GM12878 (cell line): ENCODE data around the gene SRC. TPM values are rescaled to one million over a fixed set of nuclear protein-coding genes. Genes with fewer than 3 reads are reported as not detected.

ENCODE experiments used
- ATF2 ChIP-seq: IDR thresholded peaks from 2 replicates; pipeline ENCODE4 v1.6.1; 2012; ENCODE audit warnings: low read length, inconsistent platforms
- ATF3 ChIP-seq: IDR thresholded peaks from 2 replicates; pipeline ENCODE4 v1.6.1; 2011; ENCODE audit warnings: low read depth, mild to moderate bottlenecking, low read length, moderate library complexity, borderline replicate concordance; ENCODE audit errors: extremely low read depth
- BCLAF1 ChIP-seq: fragments of 450-650 bp; IDR thresholded peaks from 2 replicates; pipeline ENCODE4 v1.6.1; 2017; ENCODE audit warnings: antibody characterized with exemption, mild to moderate bottlenecking, moderate library complexity
- CHD2 ChIP-seq: IDR thresholded peaks from 2 replicates; pipeline ENCODE4 v1.6.1; 2011; ENCODE audit warnings: low read depth, low read length, improper control_type of control experiment, borderline replicate concordance
- CTCF ChIP-seq, 3 experiments: IDR thresholded peaks in 2 of 3; conservative IDR thresholded peaks in 1 of 3; 2 replicates each; pipeline ENCODE4 v1.5.1; 2011; ENCODE audit warnings: low read depth in 3 of 3, low read length in 3 of 3, mild to moderate bottlenecking in 3 of 3, control low read depth in 2 of 3, moderate library complexity in 2 of 3, inconsistent platforms in 1 of 3, mixed read lengths in 1 of 3; ENCODE audit not compliant: control insufficient read depth in 2 of 3, insufficient read depth in 1 of 3; ENCODE audit errors: extremely low read depth in 1 of 3
- ETV6 ChIP-seq, 2 experiments: fragments of 450-650 bp in 1 of 2; IDR thresholded peaks in 1 of 2; conservative IDR thresholded peaks in 1 of 2; 2 replicates each; pipeline ENCODE4 v1.6.1; 2014; ENCODE audit warnings: antibody characterized with exemption in 1 of 2, borderline replicate concordance in 1 of 2, low read depth in 1 of 2, mild to moderate bottlenecking in 1 of 2, moderate library complexity in 1 of 2
- FOS ChIP-seq: IDR thresholded peaks from 3 replicates; pipeline ENCODE4 v1.6.1; 2011; ENCODE audit warnings: borderline replicate concordance; ENCODE audit not compliant: insufficient read length; ENCODE audit errors: extremely low read depth
- HCFC1 ChIP-seq: fragments of 150-350 bp; IDR thresholded peaks from 2 replicates; pipeline ENCODE4 v1.6.1; 2014; ENCODE audit warnings: low read length
- IKZF1 ChIP-seq: fragments of 450-650 bp; conservative IDR thresholded peaks from 2 replicates; pipeline ENCODE4 v1.6.1; 2017; ENCODE audit warnings: antibody characterized with exemption, mild to moderate bottlenecking
- IKZF2 ChIP-seq, 2 experiments: fragments of 450-650 bp; IDR thresholded peaks; 2 replicates each; pipeline ENCODE4 v1.6.1; 2017; ENCODE audit warnings: mild to moderate bottlenecking in 2 of 2, moderate library complexity in 2 of 2
- MTA2 ChIP-seq: fragments of 450-650 bp; IDR thresholded peaks from 2 replicates; pipeline ENCODE4 v1.6.1; 2016; ENCODE audit warnings: low read depth, mild to moderate bottlenecking, moderate library complexity
- MYC ChIP-seq: IDR thresholded peaks from 2 replicates; pipeline ENCODE4 v1.6.1; 2011; ENCODE audit warnings: mild to moderate bottlenecking, low read length, moderate library complexity, inconsistent platforms; ENCODE audit not compliant: insufficient read depth, insufficient replicate concordance, insufficient read length, severe bottlenecking
- NFYA ChIP-seq: IDR thresholded peaks from 2 replicates; pipeline ENCODE4 v1.6.1; 2011; ENCODE audit warnings: low read depth, mild to moderate bottlenecking, low read length, improper control_type of control experiment, borderline replicate concordance
- NRF1 ChIP-seq: conservative IDR thresholded peaks from 2 replicates; pipeline ENCODE4 v1.6.1; 2011; ENCODE audit warnings: mild to moderate bottlenecking, low read depth, low read length, improper control_type of control experiment
- PKNOX1 ChIP-seq: fragments of 450-650 bp; IDR thresholded peaks from 2 replicates; pipeline ENCODE4 v1.6.1; 2016; ENCODE audit warnings: mild to moderate bottlenecking
- POLR2A ChIP-seq: IDR thresholded peaks from 2 replicates; pipeline ENCODE4 v1.6.1; 2011; ENCODE audit warnings: low read depth, mild to moderate bottlenecking, low read length
- RAD51 ChIP-seq: fragments of 450-650 bp; IDR thresholded peaks from 2 replicates; pipeline ENCODE4 v1.6.1; 2016; ENCODE audit warnings: moderate library complexity, mild to moderate bottlenecking, inconsistent platforms
- SRF ChIP-seq, 2 experiments: IDR thresholded peaks; 2 replicates each; pipeline ENCODE4 v1.6.1; 2011; ENCODE audit warnings: low read depth in 2 of 2, low read length in 2 of 2, mild to moderate bottlenecking in 1 of 2, moderate library complexity in 1 of 2
- TCF7 ChIP-seq: IDR thresholded peaks from 2 replicates; pipeline ENCODE4 v1.6.1; 2014; ENCODE audit warnings: antibody characterized with exemption, borderline replicate concordance
- YY1 ChIP-seq: IDR thresholded peaks from 2 replicates; pipeline ENCODE4 v1.6.1; 2011; ENCODE audit warnings: low read depth, mild to moderate bottlenecking, low read length
- ZNF207 ChIP-seq: fragments of 450-650 bp; IDR thresholded peaks from 2 replicates; pipeline ENCODE4 v1.6.1; 2014; ENCODE audit warnings: antibody characterized with exemption, mild to moderate bottlenecking, borderline replicate concordance
- polyA plus RNA-seq, 11 experiments: library from polyadenylated mRNA; depleted of rRNA in 4 of 11; unstranded in 6 of 11; stranded (reverse) in 5 of 11; fragments of >200 nt; fragmentation: Nextera tagmentation in 4 of 11; fragmentation: Illumina TruSeq in 1 of 11; extraction: Ambion mirVana in 4 of 11; extraction: Trizol in 1 of 11; gene quantifications; 1 replicate in 1 of 11; 2 replicates in 10 of 11; pipeline versions ENCODE4 v1.2.1 to v1.2.3, GENCODE V29; 2011 to 2016; ENCODE audit warnings: inconsistent platforms in 2 of 11, missing spikeins in 2 of 11, low read depth in 1 of 11
- total RNA-seq, 4 experiments: library from RNA; depleted of rRNA in 3 of 4; stranded (reverse); fragments of >200 nt in 3 of 4; fragmentation: Illumina TruSeq in 1 of 4; extraction: Trizol in 1 of 4; gene quantifications; 2 replicates each; pipeline versions ENCODE4 v1.2.1 to v1.2.3, GENCODE V29; 2013 to 2021

Gene SRC
- total and polyA plus RNA-seq, 10 of the 15 experiments (the other 5 are each of a cell fraction or from before 2014, with no cell fraction given): 0.60 to 71.3 (median 27.2) TPM

GRCh38 chr20:37345339-37346235 is at the start of gene SRC (continued):
- peak; percentile 75 for TF ChIP-seq PKNOX1
- peak; percentile 69 for TF ChIP-seq POLR2A
- TF ChIP-seq NRF1: no peak
- no peak for TF ChIP-seq RAD51
- TF ChIP-seq IKZF1: peak; percentile 68
- no peak for TF ChIP-seq MYC
- TF ChIP-seq IKZF2 (IDR thresholded peaks at IDR 0.05): peak; percentile 47 to 69; a peak in 3 of 4 replicates
- no peak for TF ChIP-seq ZNF207
- no peak for TF ChIP-seq TCF7
- no peak for TF ChIP-seq ATF2
- no peak for TF ChIP-seq FOS
- TF ChIP-seq CTCF (IDR thresholded peaks at IDR 0.05 in 2 of 3, conservative IDR thresholded peaks at IDR 0.05 in 1 of 3; ENCODE audit: control insufficient read depth in 2 of 3, extremely low read depth in 1 of 3, insufficient read depth in 1 of 3, low read depth in 3 of 3, low read length in 3 of 3): 0 out of 6 replicates have a peak, but pooled peaks of 1 of the 3 experiments have one; percentile 4
- TF ChIP-seq ETV6 (conservative IDR thresholded peaks at IDR 0.05 in 1 of 2, IDR thresholded peaks at IDR 0.05 in 1 of 2; ENCODE audit: borderline replicate concordance in 1 of 2, low read depth in 1 of 2): peak in 1 of 2 experiments; percentile 23; a peak in 1 of 4 replicates
- no peak for TF ChIP-seq NFYA
- TF ChIP-seq HCFC1: 0 out of 2 replicates have a peak, but pooled peaks have one; percentile 4
- TF ChIP-seq YY1: peak; percentile 27; the same call in 1 of the 2 replicates
- peak; percentile 30; the same call in 1 of the 2 replicates for TF ChIP-seq MTA2
- no peak for TF ChIP-seq BCLAF1
- no peak for TF ChIP-seq ATF3
- no peak for TF ChIP-seq CHD2
- no peak for TF ChIP-seq SRF (IDR thresholded peaks at IDR 0.05; ENCODE audit: low read depth in 2 of 2, low read length in 2 of 2)
